Fibroblast of mammary gland (primary cell): ENCODE data around the gene QTRT2.

ENCODE experiments used
- DNase-seq: peaks from one replicate; pipeline ENCODE4 v3.0.0-alpha.2; 2010; ENCODE audit warnings: low read depth
- H3K4me3 ChIP-seq: 2 replicates; pipeline ENCODE4 v1.5.1; 2011; ENCODE audit warnings: low read depth, mild to moderate bottlenecking, low read length, moderate library complexity; ENCODE audit not compliant: control insufficient read depth
- CTCF ChIP-seq: conservative IDR thresholded peaks from 2 replicates; pipeline ENCODE4 v1.5.1; 2011; ENCODE audit warnings: low read depth, low read length, inconsistent platforms; ENCODE audit not compliant: control insufficient read depth, insufficient read depth

QTRT2 gene

GRCh38 chr3:114086356-114086755 lies 29.8 kb downstream of the QTRT2 start:
- no peak for TF ChIP-seq CTCF
- H3K4me3 ChIP-seq: no peak overlapping the region
- DNase-seq: no peak

- DNase-seq: no peak
- no peak for TF ChIP-seq CTCF
- H3K4me3 ChIP-seq: no peak overlapping the region
Measured at GRCh38 chr3:114089675-114090074, 33.1 kb downstream of the QTRT2 start.

GRCh38 chr3:114092151-114093015 lies 35.8 kb downstream of the QTRT2 start:
- no peak for TF ChIP-seq CTCF
- H3K4me3 ChIP-seq: no peak overlapping the region
- peak; percentile 15 for DNase-seq

GRCh38 chr3:114093016-114093380 lies 36.5 kb downstream of the QTRT2 start:
- TF ChIP-seq CTCF: no peak
- DNase-seq: no peak
- no peak overlapping the region for H3K4me3 ChIP-seq

GRCh38 chr3:114093596-114093995 lies 37.1 kb downstream of the QTRT2 start:
- H3K4me3 ChIP-seq: no peak overlapping the region
- peak; percentile 83 for DNase-seq
- no peak for TF ChIP-seq CTCF

- no peak for DNase-seq
- no peak for TF ChIP-seq CTCF
- no peak overlapping the region for H3K4me3 ChIP-seq
Measured at GRCh38 chr3:114095796-114096195, 39.3 kb downstream of the QTRT2 start.
